Uterus (tissue), 2 donors: ENCODE data around the gene ALDH1A1.

Source experiments
- CTCF ChIP-seq, 4 experiments: fragments of 200-600 bp in 2 of 4; fragments of 450-650 bp in 2 of 4; sonication (generic) in 2 of 4; IDR thresholded peaks; one replicate each; pipeline ENCODE4 v1.5.1; 2016 to 2019; ENCODE audit warnings: antibody characterized with exemption in 4 of 4, mild to moderate bottlenecking in 2 of 4, moderate library complexity in 1 of 4
- POLR2A ChIP-seq, 2 donors: fragments of 450-650 bp; IDR thresholded peaks; one replicate each; pipeline ENCODE4 v1.6.1; 2016; ENCODE audit warnings: antibody characterized with exemption in 2 of 2, mild to moderate bottlenecking in 1 of 2, moderate library complexity in 1 of 2

- TF ChIP-seq POLR2A (IDR thresholded peaks at IDR 0.05), result no peak
- TF ChIP-seq CTCF (IDR thresholded peaks at IDR 0.05), result no peak
Measured at GRCh38 chr9:72923077-72923476, 29.8 kb downstream of the ALDH1A1 start.
